Uterus (tissue), 4 donors: ENCODE data around the gene PRF1. TPM values are rescaled to one million over a fixed set of nuclear protein-coding genes. Genes with fewer than 3 reads are reported as not detected.

ENCODE experiments used
- DNase-seq, 2 donors: peaks; one replicate each; pipeline ENCODE4 v3.0.0-alpha.2; 2019 to 2020
- H3K27ac ChIP-seq, 2 donors: fragments of 200-600 bp; sonication (generic); 1 replicate in 1 of 2; 2 replicates in 1 of 2; pipeline ENCODE4 v1.5.1; 2016 to 2018
- H3K27me3 ChIP-seq, 2 donors: fragments of 200-600 bp; sonication (generic); one replicate each; pipeline ENCODE4 v1.5.1; 2018 to 2019; ENCODE audit warnings: control low read depth in 1 of 2
- H3K36me3 ChIP-seq, 2 donors: fragments of 200-600 bp; sonication (generic); one replicate each; pipeline ENCODE4 v1.5.1; 2019; ENCODE audit warnings: control low read depth in 1 of 2
- H3K4me1 ChIP-seq, 2 donors: fragments of 200-600 bp; sonication (generic); one replicate each; pipeline ENCODE4 v1.5.1; 2018 to 2019; ENCODE audit warnings: control low read depth in 1 of 2
- H3K4me3 ChIP-seq, 2 donors: fragments of 200-600 bp; sonication (generic); 1 replicate in 1 of 2; 2 replicates in 1 of 2; pipeline ENCODE4 v1.5.1; 2018 to 2019; ENCODE audit warnings: mild to moderate bottlenecking in 1 of 2
- H3K9me3 ChIP-seq, 2 donors: fragments of 200-600 bp; sonication (generic); one replicate each; pipeline ENCODE4 v1.5.1; 2019; ENCODE audit warnings: control low read depth in 1 of 2
- CTCF ChIP-seq, 4 experiments: fragments of 200-600 bp in 2 of 4; fragments of 450-650 bp in 2 of 4; sonication (generic) in 2 of 4; IDR thresholded peaks; one replicate each; pipeline ENCODE4 v1.5.1; 2016 to 2019; ENCODE audit warnings: antibody characterized with exemption in 4 of 4, mild to moderate bottlenecking in 2 of 4, moderate library complexity in 1 of 4
- POLR2A ChIP-seq, 2 donors: fragments of 450-650 bp; IDR thresholded peaks; one replicate each; pipeline ENCODE4 v1.6.1; 2016; ENCODE audit warnings: antibody characterized with exemption in 2 of 2, mild to moderate bottlenecking in 1 of 2, moderate library complexity in 1 of 2
- intact Hi-C: fragments of 100-400 bp; cut with DNase I; formaldehyde crosslinking; loops from one replicate; pipeline ENCODE4 v1.15.1; 2023; ENCODE audit warnings: low total_unique reads
- total RNA-seq, 4 donors: library from RNA; depleted of rRNA in 3 of 4; stranded (reverse); fragments of >200 nt in 3 of 4; gene quantifications; one replicate each; pipeline versions ENCODE4 v1.1.0 to v1.2.4, GENCODE V29; 2014 to 2023
- donor health status: DM: yes; HTN: yes; CAD: no.

PRF1 gene
- total RNA-seq, 4 donors from 2014 or later: 0.51 to 8.7 (median 1.1) TPM; not detected in 1

GRCh38 chr10:70629338-70629737 is 26.8 kb upstream of the PRF1 start:
- no peak overlapping the region for H3K4me3 ChIP-seq
- no peaks in the 10 kb centered on the region for H3K36me3 ChIP-seq
- no peak overlapping the region for H3K27ac ChIP-seq
- H3K27me3 ChIP-seq: no peaks in the 10 kb centered on the region
- intact Hi-C loops: no loop called here
- no peaks in the 10 kb centered on the region for H3K4me1 ChIP-seq
- DNase-seq: no peak
- H3K9me3 ChIP-seq: peaks cover 0 to 4% of the 10 kb centered on the region in 2 donors
- TF ChIP-seq POLR2A (IDR thresholded peaks at IDR 0.05) (no peak), CTCF (IDR thresholded peaks at IDR 0.05) (no peak)

DNA sequence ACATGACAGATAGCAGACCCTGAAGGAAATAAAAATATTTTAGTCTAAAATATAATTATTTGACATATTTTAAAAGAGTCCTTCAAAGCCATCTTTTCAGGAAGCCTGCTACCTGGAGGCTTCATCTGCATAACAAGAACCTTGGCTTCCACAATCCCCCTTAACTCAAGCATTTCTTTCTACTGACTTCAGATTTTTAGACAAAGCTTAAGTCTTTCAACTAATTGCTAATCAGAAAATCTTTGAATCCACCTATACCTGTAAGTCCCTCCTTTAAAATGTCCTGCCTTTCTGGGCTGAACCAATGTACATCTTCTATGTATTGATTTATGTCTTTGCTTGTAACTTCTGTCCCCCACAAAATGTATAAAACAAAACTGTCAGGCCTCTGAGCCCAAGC is 23.5 kb upstream of the PRF1 start:
- Histone ChIP-seq H3K27ac (no peak overlapping the region), H3K4me1 (no peaks in the 10 kb centered on the region), H3K4me3 (no peak overlapping the region), H3K27me3 (no peaks in the 10 kb centered on the region), H3K36me3 (no peaks in the 10 kb centered on the region), H3K9me3 (peaks cover 0 to 4% of the 10 kb centered on the region in 2 donors)
- DNase-seq: no peak
- intact Hi-C loops: no loop called here
- TF ChIP-seq CTCF (IDR thresholded peaks at IDR 0.05) (no peak), POLR2A (IDR thresholded peaks at IDR 0.05) (no peak)

DNA sequence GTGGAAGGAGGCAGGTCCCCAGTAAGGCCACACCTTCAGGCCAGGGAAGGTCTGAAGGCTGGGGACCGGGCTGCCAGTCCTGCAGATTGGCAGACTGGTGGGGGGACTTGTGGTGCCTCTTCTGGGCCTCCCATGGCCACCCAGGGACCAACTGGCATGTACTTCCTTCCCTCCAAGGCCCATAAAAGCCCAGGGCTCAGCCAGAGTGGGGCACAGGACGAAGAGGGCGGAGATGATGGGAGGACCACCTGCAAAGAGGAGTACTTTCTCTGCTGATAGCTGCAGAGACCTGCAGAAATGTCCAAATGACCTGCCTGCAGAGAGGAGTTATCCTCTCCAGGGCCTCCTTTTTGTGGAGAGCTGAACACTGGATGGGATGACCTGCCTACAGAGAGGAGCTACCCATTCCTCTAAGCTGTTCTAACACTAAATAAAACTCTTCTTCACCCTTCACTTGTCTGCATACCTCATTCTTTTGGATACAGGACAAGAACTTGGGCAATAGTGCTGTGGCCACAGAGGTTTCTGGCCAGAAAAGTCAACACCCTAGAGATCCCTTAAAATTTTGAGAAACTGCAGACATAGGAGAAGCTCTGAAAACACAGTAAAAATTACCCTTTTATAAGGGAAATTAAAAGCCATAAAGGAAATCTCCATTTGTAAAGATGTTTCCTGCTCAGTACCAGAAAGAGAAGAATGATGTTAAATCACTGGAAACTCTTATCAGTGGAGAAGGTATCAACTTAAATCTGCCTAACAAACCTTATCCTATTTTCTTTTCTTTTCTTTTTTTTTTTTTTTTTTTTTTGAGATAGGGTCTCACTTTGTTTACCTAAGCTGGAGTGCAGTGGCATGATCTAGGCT is 20.7 kb upstream of the PRF1 start:
- no peak overlapping the region for H3K4me3 ChIP-seq
- DNase-seq: no peak
- peaks cover 0 to 10% of the 10 kb centered on the region in 2 donors for H3K9me3 ChIP-seq
- H3K27ac ChIP-seq: no peak overlapping the region
- TF ChIP-seq CTCF (IDR thresholded peaks at IDR 0.05) (no peak), POLR2A (IDR thresholded peaks at IDR 0.05) (no peak)
- intact Hi-C loops: no loop called here
- H3K4me1 ChIP-seq: no peaks in the 10 kb centered on the region
- no peaks in the 10 kb centered on the region for H3K36me3 ChIP-seq
- H3K27me3 ChIP-seq: no peaks in the 10 kb centered on the region

- Histone ChIP-seq H3K9me3 (peaks cover 0 to 10% of the 10 kb centered on the region in 2 donors), H3K4me1 (no peaks in the 10 kb centered on the region), H3K27me3 (no peaks in the 10 kb centered on the region), H3K4me3 (no peak overlapping the region), H3K36me3 (no peaks in the 10 kb centered on the region), H3K27ac (no peak overlapping the region)
- DNase-seq: no peak
- TF ChIP-seq CTCF (IDR thresholded peaks at IDR 0.05) (no peak), POLR2A (IDR thresholded peaks at IDR 0.05) (no peak)
- intact Hi-C loops: no loop called here
Observed at GRCh38 chr10:70622541-70622940, 20.0 kb upstream of the PRF1 start.

DNA sequence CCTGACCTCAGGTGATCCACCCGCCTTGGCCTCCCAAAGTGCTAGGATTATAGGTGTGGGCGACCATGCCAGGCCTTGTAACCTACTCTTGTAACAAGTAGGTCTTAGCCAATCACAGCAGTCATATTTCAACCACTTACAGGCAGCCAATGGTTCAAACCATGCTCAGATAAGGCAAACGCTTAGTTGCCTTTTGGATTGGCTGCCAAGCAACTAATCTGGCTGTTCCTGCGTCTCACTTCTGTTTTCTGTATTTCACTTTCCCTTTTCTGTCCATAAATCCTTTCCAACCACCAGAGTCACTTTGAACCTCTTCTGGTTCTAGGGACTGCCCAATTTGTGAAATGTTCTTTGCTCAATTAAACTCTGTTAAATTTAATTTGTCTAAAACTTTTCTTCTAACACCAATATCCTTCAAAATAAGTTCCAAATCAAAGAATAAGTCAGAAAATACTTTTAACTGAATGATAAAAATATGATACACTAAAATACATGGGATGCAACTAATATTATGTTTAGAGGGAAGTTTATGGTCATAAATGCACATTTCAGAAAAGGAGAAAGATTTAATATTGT is 19.1 kb upstream of the PRF1 start:
- intact Hi-C loops: no loop called here

More for the DNA sequence above, 19.1 kb upstream of the PRF1 start:
- no peaks in the 10 kb centered on the region for H3K36me3 ChIP-seq
- no peak overlapping the region for H3K4me3 ChIP-seq
- peaks cover 0 to 10% of the 10 kb centered on the region in 2 donors for H3K9me3 ChIP-seq
- no peaks in the 10 kb centered on the region for H3K27me3 ChIP-seq
- no peak for DNase-seq
- TF ChIP-seq CTCF (IDR thresholded peaks at IDR 0.05) (no peak), POLR2A (IDR thresholded peaks at IDR 0.05) (no peak)
- H3K27ac ChIP-seq: no peak overlapping the region
- no peaks in the 10 kb centered on the region for H3K4me1 ChIP-seq
